Measurements from ENCODE around the gene MEF2A. TPM values are rescaled to one million over a fixed set of nuclear protein-coding genes. Genes with fewer than 3 reads are reported as not detected.

The MEF2A gene
- total RNA-seq, 1 donor = 56.5 TPM

DNA sequence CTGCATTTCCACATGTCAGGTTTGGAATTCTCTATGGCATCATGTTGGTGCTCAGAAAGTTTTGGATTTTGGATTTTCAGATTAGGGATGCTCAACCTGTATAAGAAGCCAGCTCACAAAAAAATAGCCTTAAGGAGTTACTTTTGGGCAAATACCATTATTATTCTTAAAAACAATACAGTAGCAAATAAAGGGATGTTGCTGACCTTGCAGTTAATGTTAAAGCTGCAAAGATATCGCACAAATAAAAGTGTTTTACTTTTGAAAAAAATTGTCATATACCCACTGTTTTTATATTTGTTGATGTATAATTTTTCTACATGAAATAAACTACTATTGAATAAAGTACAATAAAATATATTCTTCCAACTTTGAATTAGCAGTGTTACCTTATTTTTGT is 107.3 kb downstream of the MEF2A start:
- no peaks in the 10 kb centered on the region for H3K9me3 ChIP-seq (ENCODE audit: low read depth, low read length)
- no peaks in the 10 kb centered on the region for H3K4me1 ChIP-seq (ENCODE audit: insufficient read depth, low read length)
- no peak overlapping the region for H3K4me3 ChIP-seq (ENCODE audit: low read length)
- H3K27me3 ChIP-seq (ENCODE audit: insufficient read depth, low read length) = no peaks in the 10 kb centered on the region

DNA sequence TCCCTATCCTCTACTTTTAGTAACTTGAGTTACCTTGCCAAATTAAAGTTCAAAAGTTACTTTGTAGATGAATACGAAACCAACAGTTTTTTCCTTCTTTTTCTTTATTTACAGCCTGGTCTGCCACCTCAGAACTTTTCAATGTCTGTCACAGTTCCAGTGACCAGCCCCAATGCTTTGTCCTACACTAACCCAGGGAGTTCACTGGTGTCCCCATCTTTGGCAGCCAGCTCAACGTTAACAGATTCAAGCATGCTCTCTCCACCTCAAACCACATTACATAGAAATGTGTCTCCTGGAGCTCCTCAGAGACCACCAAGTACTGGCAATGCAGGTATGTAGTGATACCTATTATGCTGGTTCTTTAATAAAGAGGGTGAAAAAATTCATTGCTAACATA is 108.5 kb downstream of the MEF2A start:
- no peak overlapping the region for H3K4me3 ChIP-seq (ENCODE audit: low read length)
- no peaks in the 10 kb centered on the region for H3K4me1 ChIP-seq (ENCODE audit: insufficient read depth, low read length)
- no peaks in the 10 kb centered on the region for H3K27me3 ChIP-seq (ENCODE audit: insufficient read depth, low read length)
- no peaks in the 10 kb centered on the region for H3K9me3 ChIP-seq (ENCODE audit: low read depth, low read length)

DNA sequence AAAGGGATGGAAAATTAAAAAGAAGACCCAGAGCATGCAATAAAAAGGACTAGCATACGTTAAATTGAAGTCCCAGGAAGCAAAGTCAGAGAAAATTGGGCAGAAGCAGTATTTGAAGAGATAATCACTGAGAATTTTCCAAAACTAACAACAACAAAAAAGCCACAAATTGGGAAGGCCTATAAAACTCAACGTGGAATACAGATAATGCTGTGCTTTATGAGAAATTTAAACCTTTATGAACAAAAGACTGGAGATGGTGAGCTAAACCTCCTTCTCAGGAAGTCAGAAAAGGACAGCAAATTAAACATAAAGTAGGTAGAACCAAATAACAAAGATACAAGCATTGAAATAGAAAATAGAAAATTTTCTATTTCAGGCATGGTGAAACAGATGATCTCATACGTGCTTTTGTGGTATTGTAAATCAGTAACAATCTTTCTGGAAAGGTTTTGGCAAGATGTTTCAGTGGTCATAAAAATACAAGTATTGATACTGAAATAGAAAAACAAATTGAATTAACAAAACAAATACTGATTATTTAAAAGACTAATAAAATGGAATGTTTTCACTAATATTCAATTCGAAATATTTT is 111.9 kb downstream of the MEF2A start:
- Histone ChIP-seq H3K4me1 (ENCODE audit: insufficient read depth, low read length) (no peaks in the 10 kb centered on the region), H3K9me3 (ENCODE audit: low read depth, low read length) (no peaks in the 10 kb centered on the region), H3K4me3 (ENCODE audit: low read length) (no peak overlapping the region), H3K27me3 (ENCODE audit: insufficient read depth, low read length) (no peaks in the 10 kb centered on the region)

DNA sequence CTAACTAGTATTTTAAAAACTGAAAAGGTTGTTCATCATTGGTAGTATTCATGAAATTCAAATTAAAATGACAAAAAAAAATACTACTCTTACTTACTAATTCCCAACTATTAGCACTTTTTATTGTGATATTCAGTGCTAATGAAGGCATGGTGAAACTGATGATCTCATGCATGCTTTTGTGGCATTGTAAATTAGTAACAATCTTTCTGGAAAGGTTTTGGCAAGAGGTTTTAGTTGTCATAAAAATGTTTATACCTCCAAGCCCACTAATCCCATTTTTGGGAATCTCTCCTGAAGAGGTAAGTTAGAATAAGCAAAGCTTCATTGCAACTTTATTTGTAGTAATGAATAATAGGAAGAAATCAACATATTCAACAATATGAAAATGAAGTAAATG is 114.5 kb downstream of the MEF2A start:
- H3K27me3 ChIP-seq (ENCODE audit: insufficient read depth, low read length) = no peaks in the 10 kb centered on the region
- H3K4me1 ChIP-seq (ENCODE audit: insufficient read depth, low read length) = peaks cover 5% of the 10 kb centered on the region
- no peak overlapping the region for H3K4me3 ChIP-seq (ENCODE audit: low read length)
- no peaks in the 10 kb centered on the region for H3K9me3 ChIP-seq (ENCODE audit: low read depth, low read length)

DNA sequence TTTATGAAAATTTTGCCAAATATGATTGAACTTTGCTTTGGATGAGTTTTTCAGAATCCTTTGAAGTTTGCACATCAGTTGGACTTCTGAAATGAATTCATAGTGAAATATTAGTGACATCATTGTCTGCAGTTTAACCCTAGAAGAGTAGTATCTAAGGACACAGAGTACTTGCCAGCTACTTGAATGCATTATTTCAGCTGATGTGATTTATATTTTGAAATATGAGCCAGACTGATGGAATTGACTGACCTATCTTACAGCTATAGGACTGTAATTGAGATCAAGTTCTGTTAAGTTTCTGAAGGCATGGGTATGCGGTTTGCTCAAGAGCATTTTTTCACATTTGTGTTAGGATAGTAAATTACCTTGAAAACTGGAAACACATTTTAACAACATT is 116.2 kb downstream of the MEF2A start:
- no peaks in the 10 kb centered on the region for H3K27me3 ChIP-seq (ENCODE audit: insufficient read depth, low read length)
- H3K4me1 ChIP-seq (ENCODE audit: insufficient read depth, low read length) = peaks cover 5% of the 10 kb centered on the region
- no peak overlapping the region for H3K4me3 ChIP-seq (ENCODE audit: low read length)
- H3K9me3 ChIP-seq (ENCODE audit: low read depth, low read length) = peaks cover 6% of the 10 kb centered on the region

DNA sequence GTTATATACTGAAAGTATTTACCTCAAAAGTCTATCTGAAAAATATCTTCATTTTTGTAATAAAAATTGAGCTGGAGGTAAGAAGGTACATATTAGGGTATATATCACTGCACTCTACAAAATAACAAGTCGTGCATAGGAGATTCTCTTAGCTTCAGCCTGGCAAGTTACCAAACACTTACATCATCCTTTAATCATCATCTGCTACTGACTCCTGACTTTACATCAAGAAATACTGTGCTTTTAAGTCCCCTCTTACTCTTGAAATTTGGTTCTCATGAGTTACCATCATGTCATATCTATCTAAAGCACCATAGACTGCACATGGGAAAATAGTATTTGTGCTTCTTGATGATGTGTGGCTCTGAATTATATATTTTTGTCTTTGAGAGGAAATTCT is 116.7 kb downstream of the MEF2A start:
- peaks cover 5% of the 10 kb centered on the region for H3K4me1 ChIP-seq (ENCODE audit: insufficient read depth, low read length)
- H3K4me3 ChIP-seq (ENCODE audit: low read length) = no peak overlapping the region
- peaks cover 6% of the 10 kb centered on the region for H3K9me3 ChIP-seq (ENCODE audit: low read depth, low read length)
- no peaks in the 10 kb centered on the region for H3K27me3 ChIP-seq (ENCODE audit: insufficient read depth, low read length)

DNA sequence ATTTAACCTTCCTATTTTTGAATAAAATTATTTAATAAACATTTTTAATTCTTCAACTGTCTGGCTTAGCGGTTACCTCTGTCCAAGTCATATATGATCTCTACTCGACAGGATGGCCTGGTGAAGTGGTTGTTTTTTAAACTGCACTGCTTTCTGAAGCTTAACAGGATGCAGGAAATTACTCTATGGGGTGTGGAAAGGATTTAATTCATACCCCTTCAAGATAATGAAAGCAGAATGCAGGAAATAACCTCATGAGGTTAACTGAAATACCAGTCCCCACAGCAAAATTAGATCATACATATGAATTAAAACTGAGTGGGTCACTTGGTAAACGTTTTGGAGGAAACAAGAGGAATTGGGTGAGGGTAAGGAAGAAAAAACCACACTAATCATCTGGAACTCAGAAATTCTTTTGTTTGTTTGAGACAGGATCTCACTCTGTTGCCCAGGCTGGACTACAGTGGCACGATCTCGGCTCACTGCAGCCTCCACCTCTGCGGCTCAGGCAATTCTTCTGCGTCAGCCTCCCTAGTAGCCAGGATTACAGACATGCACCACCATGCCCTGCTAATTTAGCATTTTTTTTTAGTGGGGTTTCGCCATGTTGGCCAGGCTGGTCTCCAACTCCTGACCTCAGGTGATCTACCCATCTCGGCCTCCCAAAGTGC is 117.4 kb downstream of the MEF2A start:
- H3K9me3 ChIP-seq (ENCODE audit: low read depth, low read length) = peaks cover 6% of the 10 kb centered on the region
- no peak overlapping the region for H3K4me3 ChIP-seq (ENCODE audit: low read length)
- no peaks in the 10 kb centered on the region for H3K27me3 ChIP-seq (ENCODE audit: insufficient read depth, low read length)
- peaks cover 5% of the 10 kb centered on the region for H3K4me1 ChIP-seq (ENCODE audit: insufficient read depth, low read length)

DNA sequence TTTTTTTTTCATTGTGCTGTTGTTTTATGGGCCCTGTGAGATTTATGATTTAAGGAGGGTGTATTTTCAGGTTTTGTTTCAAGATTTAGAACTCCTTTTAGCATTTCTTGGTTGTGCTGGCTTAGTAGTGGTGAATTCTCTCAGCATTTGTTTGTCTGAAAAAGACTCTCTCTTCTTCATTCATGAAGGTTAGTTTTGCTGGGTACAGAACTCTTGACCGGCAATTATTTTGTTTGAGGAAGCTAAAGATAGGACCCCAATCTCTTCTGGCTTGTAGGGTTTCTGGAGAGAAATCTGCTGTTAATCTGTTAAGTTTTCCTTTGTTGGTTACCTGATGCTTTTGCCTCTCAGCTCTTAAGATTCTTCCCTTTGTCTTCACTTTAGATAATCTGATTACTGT is 120.5 kb downstream of the MEF2A start:
- H3K9me3 ChIP-seq (ENCODE audit: low read depth, low read length) = peaks cover 6% of the 10 kb centered on the region
- no peak overlapping the region for H3K4me3 ChIP-seq (ENCODE audit: low read length)
- H3K27me3 ChIP-seq (ENCODE audit: insufficient read depth, low read length) = no peaks in the 10 kb centered on the region
- H3K4me1 ChIP-seq (ENCODE audit: insufficient read depth, low read length) = peaks cover 5% of the 10 kb centered on the region

DNA sequence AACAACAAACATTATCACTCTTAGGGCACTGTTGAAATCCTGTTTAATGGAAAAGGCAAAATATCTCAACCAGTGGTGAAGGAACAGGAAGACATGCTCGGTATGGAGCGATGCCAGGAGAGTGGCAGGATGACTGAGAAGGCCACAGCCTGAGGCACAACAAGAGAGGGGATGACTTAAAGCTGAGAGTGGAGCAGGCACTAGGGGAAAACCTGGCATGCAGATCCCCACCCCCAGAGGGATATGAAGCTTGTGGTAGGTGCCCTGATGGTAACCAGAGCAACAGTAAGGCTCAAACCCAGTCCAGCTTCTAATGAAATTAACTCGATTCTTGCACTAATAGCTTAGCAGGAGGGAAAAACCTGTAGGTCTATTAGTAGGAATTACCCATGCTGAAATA is 127.0 kb downstream of the MEF2A start:
- Histone ChIP-seq H3K9me3 (ENCODE audit: low read depth, low read length) (no peaks in the 10 kb centered on the region), H3K27me3 (ENCODE audit: insufficient read depth, low read length) (no peaks in the 10 kb centered on the region), H3K4me1 (ENCODE audit: insufficient read depth, low read length) (no peaks in the 10 kb centered on the region), H3K4me3 (ENCODE audit: low read length) (no peak overlapping the region)

DNA sequence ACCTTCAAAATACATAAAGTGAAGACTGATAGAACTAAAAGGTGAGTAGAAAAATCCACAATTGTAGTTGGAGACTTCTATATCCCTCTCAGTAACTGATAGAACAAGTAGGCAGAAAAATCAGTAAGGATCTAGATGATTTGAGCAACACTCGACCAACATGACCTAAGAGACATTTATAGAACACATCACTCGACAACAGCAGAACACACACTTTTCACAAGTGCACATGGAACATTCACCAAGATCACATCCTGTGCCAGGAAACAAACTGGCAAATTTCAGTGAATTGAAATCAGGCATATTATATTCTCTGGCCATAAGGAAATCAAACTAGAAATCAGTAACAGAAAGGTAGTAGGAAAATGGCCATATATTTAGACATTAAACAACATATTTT is 130.3 kb downstream of the MEF2A start:
- H3K9me3 ChIP-seq (ENCODE audit: low read depth, low read length) = no peaks in the 10 kb centered on the region
- no peaks in the 10 kb centered on the region for H3K27me3 ChIP-seq (ENCODE audit: insufficient read depth, low read length)
- no peak overlapping the region for H3K4me3 ChIP-seq (ENCODE audit: low read length)
- no peaks in the 10 kb centered on the region for H3K4me1 ChIP-seq (ENCODE audit: insufficient read depth, low read length)

DNA sequence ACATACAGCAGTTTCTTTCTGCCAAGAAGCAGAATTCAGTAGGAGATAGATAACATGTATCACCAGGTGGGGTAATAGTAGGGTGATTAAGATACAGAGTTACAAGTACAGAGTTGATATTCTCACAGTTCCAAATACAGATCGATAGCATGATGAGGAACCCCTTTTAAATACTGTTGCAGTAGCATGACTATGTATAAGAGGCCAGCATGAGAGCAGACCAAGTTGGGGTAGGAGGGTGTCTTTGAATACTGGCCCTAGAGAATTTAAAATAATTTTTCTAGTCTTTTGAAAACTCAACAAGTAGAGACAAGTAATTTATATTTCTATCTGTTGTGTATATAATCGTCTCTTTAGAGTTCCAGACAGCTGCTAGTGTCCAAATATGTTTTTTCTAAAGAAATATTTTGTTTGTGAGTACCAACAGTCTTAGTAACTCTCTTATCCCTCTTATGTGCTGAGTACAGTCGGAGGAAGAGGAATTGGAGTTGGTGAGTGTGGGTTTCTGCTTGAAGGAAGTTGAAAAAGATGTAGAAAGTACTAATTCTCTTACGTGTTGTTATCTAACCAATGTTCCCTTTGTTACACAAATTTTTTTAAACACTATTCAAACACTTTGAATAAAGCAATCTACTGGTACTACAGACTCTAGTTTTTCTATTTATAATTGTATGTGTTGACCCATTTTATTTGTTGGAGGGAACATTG is 137.3 kb downstream of the MEF2A start:
- peaks cover 16% of the 10 kb centered on the region for H3K4me1 ChIP-seq (ENCODE audit: insufficient read depth, low read length)
- no peaks in the 10 kb centered on the region for H3K9me3 ChIP-seq (ENCODE audit: low read depth, low read length)
- H3K27me3 ChIP-seq (ENCODE audit: insufficient read depth, low read length) = no peaks in the 10 kb centered on the region
- H3K4me3 ChIP-seq (ENCODE audit: low read length) = no peak overlapping the region

DNA sequence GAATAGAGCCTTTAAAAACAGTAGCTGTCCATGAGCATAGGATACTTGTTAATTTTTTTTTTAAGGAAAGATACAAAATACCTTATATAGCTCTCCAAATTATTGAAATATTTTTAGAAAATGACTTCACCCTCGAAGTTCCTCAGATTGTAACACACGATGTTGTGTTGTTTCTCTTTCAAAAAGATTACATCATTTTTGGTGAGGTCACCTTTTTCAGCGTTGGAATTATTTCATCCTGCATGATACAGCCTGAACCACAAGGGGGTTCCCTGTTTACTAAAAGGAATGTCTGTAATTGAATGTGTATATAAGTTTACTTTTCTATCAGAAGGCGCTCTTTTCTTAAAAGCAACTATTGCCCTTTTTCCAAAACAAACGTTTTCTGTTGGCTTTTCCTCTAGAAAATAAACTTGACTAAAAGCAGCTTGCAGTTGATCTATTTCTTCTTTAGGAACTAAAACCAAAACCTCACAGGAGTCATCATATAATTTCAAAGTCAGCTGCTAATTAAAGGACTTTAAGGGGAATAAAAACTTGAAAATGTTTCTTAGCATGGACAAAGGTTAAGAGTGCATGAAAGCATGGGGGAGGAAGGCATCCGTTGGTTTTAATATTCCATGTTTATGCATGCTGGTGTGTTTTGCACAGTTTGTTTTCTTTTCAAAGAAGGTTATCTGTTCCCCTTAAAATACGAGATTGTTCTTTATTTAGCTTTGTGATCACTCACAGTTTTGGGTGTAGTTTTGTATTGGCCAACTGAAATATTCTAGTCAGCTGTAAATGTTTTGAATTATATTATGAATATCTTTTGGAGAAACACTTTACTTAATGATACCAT is 138.0 kb downstream of the MEF2A start:
- H3K4me1 ChIP-seq (ENCODE audit: insufficient read depth, low read length) = peaks cover 16% of the 10 kb centered on the region
- no peak overlapping the region for H3K4me3 ChIP-seq (ENCODE audit: low read length)
- H3K9me3 ChIP-seq (ENCODE audit: low read depth, low read length) = no peaks in the 10 kb centered on the region
- H3K27me3 ChIP-seq (ENCODE audit: insufficient read depth, low read length) = no peaks in the 10 kb centered on the region

DNA sequence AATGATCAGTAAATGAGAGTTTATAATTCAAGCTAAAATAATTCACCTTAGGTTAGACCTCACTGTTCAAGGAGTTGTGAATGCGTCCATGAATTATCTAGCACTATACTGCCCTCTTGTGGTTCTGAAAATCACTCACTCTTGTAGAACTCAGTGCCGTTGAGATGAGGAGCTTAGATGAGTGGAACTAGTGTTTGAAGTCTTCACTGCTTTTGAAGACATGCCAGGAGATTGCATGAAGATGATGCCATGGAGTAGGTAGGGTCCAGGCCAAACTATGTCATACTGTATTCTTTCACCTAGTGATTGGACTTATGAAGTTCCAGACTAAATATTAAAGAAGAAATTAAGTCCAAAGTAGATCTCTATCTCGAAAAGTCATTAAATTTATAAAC is 138.7 kb downstream of the MEF2A start:
- H3K4me1 ChIP-seq (ENCODE audit: insufficient read depth, low read length) = peaks cover 16% of the 10 kb centered on the region
- no peak overlapping the region for H3K4me3 ChIP-seq (ENCODE audit: low read length)
- H3K9me3 ChIP-seq (ENCODE audit: low read depth, low read length) = no peaks in the 10 kb centered on the region
- H3K27me3 ChIP-seq (ENCODE audit: insufficient read depth, low read length) = no peaks in the 10 kb centered on the region

DNA sequence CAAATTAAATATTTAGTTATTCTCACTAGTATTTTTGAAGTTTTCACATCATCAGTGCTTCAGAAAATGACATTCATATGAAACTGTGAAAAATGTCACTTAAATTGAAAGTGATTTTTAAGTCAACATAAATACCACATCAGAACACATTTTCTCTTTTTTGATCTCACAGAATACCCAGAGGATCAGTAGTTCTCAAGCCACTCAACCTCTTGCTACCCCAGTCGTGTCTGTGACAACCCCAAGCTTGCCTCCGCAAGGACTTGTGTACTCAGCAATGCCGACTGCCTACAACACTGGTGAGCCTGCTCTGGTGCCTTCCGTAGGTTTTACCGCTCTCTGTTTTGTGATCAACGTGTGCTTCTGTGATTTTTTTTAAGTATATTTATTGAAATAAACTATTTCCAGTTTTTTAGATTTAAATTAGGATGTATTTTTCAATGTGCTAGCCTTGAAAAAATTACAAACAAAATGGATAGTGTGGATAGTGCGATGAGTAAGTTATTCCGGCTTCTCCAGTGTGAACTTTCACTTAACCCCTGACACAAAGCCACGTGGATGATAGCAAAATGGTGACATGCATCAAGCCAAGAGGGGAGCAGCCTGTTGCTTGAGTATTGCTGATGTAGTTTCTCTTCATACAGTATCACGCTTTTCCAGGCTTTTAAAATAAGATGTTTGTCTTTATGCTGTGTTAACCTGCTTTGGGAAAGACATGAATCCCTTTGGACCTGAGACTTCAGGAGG is 140.9 kb downstream of the MEF2A start:
- Histone ChIP-seq H3K4me3 (ENCODE audit: low read length) (no peak overlapping the region), H3K27me3 (ENCODE audit: insufficient read depth, low read length) (no peaks in the 10 kb centered on the region), H3K4me1 (ENCODE audit: insufficient read depth, low read length) (peaks cover 16% of the 10 kb centered on the region), H3K9me3 (ENCODE audit: low read depth, low read length) (no peaks in the 10 kb centered on the region)

All from mononuclear cell (primary cell).